ENCODE measurements around the gene NEIL1. TPM values are rescaled to one million over a fixed set of nuclear protein-coding genes. Genes with fewer than 3 reads are reported as not detected.
"Not testable (repeated sequence)": the region's sequence is repeated elsewhere in the genome, so short reads cannot be mapped to it uniquely, and the experiment has no call there.

Gene NEIL1
- total RNA-seq, 1 donor from 2014 or later, result 44.9 TPM

GRCh38 chr15:75380773-75381172 is 33.9 kb downstream of the NEIL1 start:
- no peak for DNase-seq (ENCODE audit: low spot score)

- not testable (repeated sequence) for DNase-seq (ENCODE audit: low spot score)
Observed at GRCh38 chr15:75383986-75384385, 37.1 kb downstream of the NEIL1 start.

- no peak for DNase-seq (ENCODE audit: low spot score)
Observed at GRCh38 chr15:75389791-75390382, 43.0 kb downstream of the NEIL1 start.

GRCh38 chr15:75397494-75397893 is 50.7 kb downstream of the NEIL1 start:
- no peak for DNase-seq (ENCODE audit: low spot score)

- DNase-seq (ENCODE audit: low spot score), result no peak
Observed at GRCh38 chr15:75403892-75404291, 57.1 kb downstream of the NEIL1 start.

Other genes with a start within 250 kb of the NEIL1 start
- gene C15orf39, start 145.2 kb upstream of the NEIL1 start, total RNA-seq, result 32.7 TPM
- gene GOLGA6C, start 88.7 kb upstream of the NEIL1 start, total RNA-seq, result not detected
- gene GOLGA6D, start 64.2 kb upstream of the NEIL1 start, total RNA-seq, result not detected
- 53.0 TPM for gene COMMD4, start 11.0 kb upstream of the NEIL1 start, total RNA-seq
- 325 TPM for gene MAN2C1, start 21.6 kb downstream of the NEIL1 start, total RNA-seq
- gene SIN3A, start 104.7 kb downstream of the NEIL1 start, total RNA-seq, result 93.6 TPM
- 37.9 TPM for gene PTPN9, start 232.3 kb downstream of the NEIL1 start, total RNA-seq

Measured in ureter (tissue), 1 donor.